ENCODE results near the gene SLAMF6.
"Not testable (repeated sequence)": the region's sequence is repeated elsewhere in the genome, so short reads cannot be mapped to it uniquely, and the experiment has no call there.

DNA sequence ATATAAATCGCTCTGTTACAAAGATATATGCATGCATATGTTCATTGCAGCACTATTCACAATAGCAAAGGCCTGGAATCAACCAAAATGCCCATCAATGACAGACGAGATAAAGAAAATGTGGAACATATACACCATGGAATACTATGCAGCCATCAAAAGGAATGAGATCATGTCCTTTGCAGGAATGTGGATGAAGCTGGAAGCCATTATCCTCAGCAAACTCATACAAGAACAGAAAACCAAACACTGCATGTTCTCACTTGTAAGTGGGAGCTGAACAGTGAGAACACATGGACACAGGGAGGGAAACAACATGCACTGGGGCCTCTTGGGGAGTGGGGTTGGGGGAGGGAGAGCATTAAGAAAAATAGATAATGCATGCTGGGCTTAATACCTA, 5.5 kb downstream of the SLAMF6 start:
- TF ChIP-seq, protein P1, sequence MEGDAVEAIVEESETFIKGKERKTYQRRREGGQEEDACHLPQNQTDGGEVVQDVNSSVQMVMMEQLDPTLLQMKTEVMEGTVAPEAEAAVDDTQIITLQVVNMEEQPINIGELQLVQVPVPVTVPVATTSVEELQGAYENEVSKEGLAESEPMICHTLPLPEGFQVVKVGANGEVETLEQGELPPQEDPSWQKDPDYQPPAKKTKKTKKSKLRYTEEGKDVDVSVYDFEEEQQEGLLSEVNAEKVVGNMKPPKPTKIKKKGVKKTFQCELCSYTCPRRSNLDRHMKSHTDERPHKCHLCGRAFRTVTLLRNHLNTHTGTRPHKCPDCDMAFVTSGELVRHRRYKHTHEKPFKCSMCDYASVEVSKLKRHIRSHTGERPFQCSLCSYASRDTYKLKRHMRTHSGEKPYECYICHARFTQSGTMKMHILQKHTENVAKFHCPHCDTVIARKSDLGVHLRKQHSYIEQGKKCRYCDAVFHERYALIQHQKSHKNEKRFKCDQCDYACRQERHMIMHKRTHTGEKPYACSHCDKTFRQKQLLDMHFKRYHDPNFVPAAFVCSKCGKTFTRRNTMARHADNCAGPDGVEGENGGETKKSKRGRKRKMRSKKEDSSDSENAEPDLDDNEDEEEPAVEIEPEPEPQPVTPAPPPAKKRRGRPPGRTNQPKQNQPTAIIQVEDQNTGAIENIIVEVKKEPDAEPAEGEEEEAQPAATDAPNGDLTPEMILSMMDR (IDR thresholded peaks at IDR 0.05), result not testable (repeated sequence)
- TF ChIP-seq POLR2A (IDR thresholded peaks at IDR 0.05; ENCODE audit: low read depth), result not testable (repeated sequence)

Data from esophagus muscularis mucosa (tissue), 3 donors.